GM04503 (cell line): Measurements from ENCODE around the gene NELFB.
A peak's percentile ranks its signal among the peaks of the same experiment; 100 is the strongest.

Experiments
- DNase-seq: peaks from one replicate; pipeline ENCODE4 v3.0.0-alpha.2; 2012; ENCODE audit warnings: low read depth

Gene NELFB

DNA sequence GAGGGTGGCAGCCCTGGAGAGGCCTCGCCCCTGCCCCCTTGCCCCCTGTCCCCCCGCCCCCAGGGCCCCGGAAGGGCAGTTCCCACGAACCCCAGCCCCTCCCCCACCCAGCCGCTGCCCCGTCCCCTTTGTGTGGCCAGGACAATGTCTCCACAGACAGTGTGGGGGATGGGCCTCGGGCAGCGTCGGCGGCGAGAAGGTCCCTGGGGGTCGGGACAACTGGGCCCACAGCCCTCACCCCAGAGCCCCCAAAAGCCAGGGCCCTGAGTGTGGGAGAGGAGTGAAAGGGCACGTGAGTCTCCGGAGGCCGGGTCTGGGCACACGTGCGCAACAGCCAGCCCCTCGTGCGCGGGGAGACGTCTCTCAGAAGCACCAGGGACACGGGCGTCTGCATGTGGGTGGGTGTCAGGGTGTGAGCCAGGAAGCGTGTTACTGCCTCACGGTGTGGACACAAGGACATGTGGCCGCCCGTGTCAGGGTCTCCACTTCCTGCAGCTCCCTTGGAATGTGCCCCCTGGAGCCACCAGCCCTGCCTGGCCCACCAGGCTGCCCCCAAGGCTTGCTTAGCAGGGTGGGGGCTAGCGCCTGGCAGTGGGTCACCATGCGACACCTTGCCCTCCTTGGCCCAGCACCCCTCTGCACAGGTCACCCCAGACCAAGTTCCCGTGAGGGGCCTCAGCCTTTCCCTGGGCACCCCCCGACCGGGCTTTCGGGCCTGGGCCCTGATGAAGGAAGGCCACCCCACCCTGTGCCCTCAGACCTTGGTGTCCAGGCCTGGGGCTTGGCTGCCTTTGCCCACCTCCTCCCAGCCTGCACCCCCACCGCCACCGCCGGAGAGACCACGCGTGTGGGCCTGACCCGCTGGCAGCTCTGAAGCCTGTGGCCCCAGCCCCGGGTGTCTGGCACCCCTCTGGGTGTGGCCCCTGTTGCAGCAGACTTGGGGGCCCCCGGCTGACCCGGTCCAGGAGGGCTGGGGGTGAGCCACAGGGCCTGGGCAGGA lies 59.7 kb downstream of the NELFB start:
- no peak for DNase-seq

GRCh38 chr9:137315581-137316011 lies 60.5 kb downstream of the NELFB start:
- no peak for DNase-seq

DNA sequence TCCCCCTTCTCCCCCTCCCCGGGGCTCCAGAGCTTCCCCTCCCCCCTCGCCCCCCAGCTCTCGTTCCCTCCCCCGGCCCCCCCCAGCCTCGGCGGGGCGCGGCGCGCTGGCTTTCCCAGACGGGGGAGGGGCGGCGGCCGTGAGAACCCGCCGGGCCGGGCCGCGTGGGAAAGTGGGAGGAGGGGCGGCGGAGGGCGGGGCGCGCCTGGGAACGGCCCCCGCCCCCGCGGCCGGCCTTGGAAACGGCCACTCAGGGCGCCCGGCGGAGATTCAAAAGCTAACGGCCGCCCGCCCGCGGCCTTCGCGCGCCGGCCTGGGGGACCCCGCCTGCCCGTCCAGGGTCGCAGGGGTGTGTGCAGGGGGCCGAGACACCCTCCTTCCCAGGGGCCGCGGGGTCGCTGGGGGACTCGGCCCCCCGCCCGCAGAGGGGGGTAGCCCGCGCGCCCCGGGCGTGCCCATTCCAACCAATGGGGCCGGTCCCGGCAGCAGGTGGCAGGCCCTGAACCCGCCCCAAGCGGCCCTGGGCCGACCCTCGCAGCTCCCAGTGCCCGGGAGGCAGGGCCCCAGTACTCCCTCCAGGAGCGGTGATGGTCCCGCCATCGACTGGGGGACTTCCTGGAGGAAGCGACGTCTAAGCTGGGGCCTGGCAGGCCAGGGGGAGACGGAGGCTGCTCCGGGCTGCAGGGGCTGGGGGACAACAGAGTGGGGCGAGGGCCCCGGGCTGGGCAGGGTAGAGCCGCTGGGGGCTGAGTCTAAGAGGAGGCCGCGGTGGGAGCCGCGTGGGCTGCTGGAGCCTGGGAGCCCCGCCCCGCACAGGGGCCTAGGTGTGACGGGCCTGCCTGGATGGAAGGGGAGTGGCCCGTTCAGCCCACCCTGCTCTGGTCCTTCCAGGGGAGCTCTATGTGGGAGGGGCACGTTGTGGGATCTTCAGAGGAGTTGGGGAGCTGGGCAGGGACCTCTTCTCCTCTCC lies 61.2 kb downstream of the NELFB start:
- DNase-seq, result no peak

DNA sequence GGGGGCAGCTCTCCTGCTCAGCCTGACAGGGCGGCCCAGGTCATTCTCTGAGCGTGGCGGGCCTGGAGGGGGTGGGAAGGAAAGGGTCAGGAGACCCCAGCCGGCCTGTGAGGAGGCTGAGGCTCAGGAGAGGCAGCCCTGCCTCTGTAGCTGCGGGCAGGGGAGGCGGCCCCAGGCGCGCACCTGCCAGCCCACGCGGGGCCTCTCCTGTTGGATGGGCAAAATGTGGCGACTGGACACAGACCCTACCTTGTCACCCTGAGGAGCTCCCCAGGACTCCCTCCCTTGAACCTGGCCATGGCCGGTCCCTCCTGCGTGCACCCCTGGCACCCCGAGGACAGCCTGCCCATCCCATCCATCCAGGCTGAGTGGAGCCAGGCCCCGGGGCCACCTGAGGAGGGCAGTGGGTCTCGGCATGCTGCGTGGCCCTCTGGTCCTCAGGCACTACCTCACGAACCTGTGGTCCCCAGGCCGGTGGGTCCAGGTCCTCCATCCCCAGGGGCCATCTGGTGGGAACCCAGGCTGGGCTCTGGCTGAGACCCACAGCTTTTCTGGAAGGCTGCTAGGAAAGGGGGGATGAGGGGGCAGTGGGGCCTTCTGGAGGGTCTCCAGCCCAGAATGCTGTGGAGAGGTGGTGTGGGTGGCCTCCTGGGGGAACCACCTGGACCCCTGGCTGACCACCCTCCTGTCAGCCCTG lies 62.0 kb downstream of the NELFB start:
- no peak for DNase-seq

DNA sequence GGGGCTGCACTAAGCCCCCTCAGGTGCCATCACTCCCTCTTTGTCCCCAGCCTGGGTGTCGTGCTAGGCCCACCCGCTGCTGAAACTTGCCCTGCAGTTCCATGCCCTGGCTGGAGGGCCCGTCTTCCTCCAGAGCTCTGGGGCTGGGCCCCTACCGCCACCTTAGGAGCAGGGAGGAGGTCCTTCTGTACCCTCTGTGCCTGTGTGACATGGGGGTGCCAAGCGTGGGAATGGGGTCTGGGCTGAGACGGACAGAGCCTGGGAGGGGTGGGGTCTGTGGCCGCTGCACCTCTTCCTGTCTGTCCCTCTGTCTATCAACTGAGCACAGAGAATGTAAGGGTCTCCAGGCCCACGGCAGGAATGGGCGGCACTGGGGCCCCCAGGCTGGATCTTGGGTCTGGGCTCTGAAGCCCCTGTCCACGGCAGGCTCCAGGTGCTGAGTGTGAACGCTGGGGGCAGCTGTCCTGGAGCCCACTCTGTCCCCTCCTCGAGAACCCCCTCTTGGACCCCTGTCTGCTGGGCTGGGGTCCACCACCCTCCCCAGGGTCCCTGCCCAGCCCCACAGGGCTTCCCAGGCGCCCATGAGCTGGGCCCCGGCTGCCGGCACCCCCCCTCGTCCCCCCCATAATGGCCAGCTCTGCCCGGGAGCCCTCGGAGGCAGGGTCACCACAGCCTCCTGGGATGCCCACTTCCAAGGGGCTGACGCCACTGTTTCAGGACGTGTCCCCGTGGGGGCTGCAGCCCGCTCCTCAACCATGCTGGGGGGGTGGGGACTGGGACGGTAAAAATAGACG lies 62.8 kb downstream of the NELFB start:
- no peak for DNase-seq

DNA sequence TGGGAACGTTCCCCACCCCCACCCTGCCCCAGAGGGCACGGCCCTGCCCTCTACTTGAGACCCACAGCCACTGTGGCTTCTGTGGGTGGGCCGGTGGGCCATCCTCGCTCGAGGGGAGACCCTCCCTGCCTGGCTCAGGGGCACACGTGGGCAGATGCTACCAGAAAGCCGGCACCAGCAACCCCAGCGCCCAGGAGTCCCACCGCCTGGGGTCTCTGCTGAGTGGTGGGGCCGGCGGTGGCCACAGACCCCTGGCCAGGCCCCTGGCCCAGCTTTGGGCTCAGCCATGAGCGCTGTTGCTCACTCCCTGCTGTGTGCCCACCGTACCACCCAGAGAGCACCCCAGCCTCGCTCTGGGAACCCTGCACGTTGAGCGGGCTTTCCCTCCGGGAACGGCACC lies 63.5 kb downstream of the NELFB start:
- no peak for DNase-seq

- peak; percentile 17 for DNase-seq
Observed at GRCh38 chr9:137319011-137319738, 64.0 kb downstream of the NELFB start.

DNA sequence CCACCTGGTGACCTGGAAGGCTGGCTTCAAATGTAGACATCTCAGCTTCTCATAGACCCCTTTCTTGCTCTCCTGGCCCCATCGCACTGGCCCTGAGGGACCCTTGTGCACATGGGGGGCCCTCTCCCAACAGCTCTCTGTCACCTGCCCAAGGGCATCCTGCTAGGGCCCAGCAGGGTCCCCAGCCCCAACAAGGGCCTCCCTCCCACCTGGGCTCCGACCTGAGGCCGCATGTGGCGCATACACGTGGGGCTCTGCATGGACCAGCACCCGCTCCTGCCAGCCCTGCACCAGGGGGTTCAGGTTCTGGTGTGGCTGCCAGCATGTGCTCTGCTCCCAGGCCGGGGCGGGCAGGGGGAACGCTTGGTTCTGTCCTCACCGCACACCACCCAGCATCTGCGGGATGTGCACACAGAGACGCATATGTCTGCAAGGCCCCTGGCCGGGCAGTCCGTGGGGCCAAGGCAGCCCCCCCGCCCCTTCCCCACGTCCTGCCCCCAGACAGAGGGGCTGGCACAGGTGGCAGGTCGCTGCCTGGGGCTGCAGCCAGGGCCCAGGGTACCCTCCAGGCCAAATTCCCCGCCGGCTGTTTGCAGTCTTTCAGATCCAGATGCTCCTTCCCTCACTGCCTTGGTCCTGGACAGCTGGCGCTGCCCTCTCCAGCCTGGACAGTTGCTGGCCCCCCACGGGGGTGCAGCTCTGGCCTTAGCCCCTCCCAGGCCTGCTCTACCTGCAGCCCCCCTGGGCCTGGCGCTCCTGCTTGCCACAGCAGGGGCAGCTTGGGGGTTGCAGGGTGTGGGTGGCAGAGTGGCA lies 64.8 kb downstream of the NELFB start:
- no peak for DNase-seq

DNA sequence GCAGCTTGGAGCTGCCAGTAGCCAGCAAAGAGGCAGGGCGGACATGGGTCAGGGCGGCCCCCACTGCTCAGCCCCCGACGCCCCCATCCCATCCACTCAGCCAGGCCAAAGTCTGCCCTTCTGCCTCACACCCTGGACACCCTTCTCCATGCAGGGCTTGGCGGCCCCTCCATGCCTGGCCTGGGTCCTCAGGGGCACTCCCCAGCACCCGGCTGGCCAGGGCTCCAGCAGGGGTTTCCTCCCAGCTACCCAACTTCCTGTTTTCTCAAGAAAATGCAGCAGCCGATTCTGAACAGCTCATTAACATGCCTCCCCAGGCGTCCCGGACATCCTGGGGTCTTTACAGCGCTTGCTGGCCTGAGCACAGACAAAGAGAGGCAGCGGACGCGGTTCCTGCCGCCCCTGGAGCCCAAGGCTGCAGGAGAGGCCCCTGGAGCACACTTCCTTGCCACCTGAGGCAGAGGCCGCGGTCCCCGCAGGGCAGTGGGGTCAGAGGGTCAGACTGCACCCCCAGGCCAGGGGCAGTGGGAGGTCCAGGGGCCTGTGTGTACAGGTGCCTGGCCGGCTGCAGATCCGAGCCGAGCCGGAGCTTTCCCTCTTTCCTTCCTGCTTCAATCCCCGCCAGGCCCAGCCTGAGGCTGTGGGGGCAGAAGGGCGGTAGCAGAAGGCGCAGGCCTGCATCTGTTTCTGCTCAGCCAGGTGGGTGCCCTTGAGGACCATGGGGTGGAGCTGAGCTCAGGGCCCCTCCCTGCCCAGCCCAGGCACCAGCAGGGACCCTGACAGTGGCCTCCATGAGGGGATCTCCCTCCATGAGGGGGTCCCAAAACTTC lies 65.6 kb downstream of the NELFB start:
- DNase-seq, result no peak

GRCh38 chr9:137321726-137322361 lies 66.7 kb downstream of the NELFB start:
- no peak for DNase-seq
